Limb (tissue), 2 donors: ENCODE measurements around the gene AMZ2.
"Not testable (repeated sequence)": the region's sequence is repeated elsewhere in the genome, so short reads cannot be mapped to it uniquely, and the experiment has no call there.

Experiments used
- DNase-seq, 2 donors: peaks; one replicate each; pipeline ENCODE4 v3.0.0-alpha.2; 2016; ENCODE audit errors: extremely low spot score in 2 of 2

The AMZ2 gene

DNA sequence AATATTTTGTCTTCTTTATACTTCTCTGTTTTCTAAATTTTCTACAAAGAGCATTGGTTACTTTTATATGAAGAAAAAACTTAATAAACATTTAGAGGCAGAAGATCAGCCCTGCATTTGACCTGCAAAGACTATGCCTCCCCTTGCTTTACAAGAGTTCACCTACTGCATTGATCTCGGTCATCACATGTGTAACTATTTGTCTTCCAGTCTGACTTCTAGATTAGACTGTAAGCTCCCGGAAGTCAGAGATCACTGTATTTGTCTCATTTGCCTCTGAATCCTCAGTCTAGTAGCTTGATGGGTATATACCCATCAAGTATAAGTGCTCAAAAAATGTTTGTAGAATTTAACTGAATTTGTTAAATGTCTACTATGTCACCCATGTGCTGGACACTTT is 27.7 kb upstream of the AMZ2 start:
- DNase-seq, result not testable (repeated sequence)

DNA sequence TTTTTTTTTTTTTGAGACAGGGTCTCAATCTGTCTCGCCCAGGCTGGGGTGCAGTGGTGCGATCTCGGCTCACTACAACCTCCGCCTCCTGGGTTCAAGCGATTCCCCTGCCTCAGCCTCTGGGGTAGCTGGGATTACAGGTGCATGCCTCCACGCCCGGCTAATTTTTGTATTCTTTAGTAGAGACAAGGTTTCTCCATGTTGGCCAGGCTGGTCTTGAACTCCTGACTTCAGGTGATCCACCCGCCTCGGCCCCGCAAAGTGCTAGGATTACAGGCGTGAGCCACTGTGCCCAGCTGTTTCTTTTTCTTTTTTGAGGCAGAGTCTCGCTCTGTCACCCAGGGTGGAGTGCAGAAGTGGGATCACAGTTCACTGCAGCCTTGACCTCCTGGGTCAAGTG is 27.1 kb upstream of the AMZ2 start:
- not testable (repeated sequence) for DNase-seq

DNA sequence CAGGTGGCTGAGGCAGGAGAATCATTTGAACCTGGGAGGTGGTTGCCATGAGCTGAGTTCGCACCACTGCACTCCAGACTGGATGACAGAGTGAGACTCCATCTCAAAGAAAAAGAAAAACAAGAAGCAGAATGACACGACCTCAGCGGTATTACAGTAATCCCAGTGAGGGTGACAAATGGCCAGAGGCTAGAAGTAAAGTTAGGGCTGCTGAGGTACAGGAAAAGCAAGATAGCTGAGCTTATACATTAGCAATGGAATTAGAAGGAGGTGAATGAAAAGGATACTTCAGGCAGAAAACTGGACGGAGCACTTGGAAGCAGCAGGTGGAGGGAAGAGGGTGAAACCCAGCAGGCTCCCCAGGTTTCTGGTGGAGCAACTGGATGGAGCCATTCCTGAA is 26.1 kb upstream of the AMZ2 start:
- DNase-seq, result no peak

DNA sequence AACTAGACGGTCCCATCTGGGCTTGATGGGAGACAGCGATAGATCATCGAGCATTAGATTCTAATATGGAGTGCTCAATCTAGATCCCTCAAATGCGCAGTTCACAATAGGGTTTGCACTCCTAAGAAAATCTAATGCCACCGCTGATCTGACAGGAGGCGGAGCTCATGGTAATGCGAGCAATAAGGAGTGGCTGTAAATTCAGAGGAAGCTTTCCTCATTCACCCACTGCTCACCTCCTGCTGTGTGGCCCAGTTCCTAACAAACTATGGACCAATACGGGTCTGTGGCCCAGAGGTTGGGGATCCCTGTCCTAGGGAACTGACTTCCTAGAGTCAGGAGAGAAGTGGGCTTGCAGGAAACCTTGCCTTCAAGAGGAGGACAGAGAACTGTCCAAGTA is 25.2 kb upstream of the AMZ2 start:
- no peak for DNase-seq

- not testable (repeated sequence) for DNase-seq
These were observed 22.8 kb upstream of the AMZ2 start for GRCh38 chr17:68225055-68225454.

DNA sequence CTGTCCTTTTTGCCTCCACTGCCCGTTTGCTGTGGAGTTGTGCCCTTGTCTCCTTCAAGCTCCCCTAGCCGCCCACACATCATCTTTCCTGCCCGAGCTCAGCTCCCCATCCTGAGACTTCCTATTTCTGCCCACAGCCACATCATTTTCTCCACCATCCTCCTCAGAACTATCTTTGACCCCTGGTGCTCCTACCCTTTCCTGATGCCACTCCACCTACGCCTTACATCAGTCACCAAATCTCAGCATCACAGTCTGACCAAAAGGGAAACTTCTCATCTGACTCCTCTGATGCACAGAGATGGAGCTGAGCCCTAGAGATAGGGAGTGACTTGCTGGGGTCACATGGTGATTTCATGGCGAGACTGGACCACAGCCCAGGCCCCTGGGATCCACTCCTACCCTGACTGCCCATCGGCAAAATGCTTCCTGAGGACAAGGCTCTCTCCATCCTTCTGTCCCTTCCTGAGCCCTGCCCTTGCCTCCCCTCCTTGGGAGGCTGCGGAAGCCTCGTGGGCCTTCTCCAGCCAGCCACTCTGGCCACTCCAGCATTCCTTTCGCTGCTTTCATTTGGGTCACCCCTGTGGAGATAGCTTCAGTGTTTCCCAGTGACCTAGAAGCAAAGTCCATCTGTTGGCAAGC is 19.7 kb upstream of the AMZ2 start:
- DNase-seq, result not testable (repeated sequence)

- no peak for DNase-seq
These were observed 18.8 kb upstream of the AMZ2 start for GRCh38 chr17:68228817-68229570.

DNA sequence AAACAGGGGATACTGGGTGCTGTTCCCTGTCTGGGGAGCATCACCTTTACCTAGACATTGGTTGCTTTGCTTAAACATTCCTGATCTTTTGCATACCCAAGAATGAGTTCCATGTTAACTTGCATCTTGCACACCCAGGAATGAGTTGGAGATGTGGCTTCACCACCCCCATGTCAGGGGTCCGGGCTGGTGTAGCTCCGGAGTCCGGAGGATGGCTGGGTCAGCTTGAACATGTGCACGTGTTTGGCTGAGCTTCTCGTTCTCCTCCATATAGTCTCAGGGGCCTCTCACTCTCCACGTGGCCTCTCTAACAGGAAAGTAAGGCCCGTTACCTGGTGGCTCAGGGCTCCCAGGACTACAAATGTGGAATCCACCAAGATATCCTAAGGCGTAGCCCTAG is 18.2 kb upstream of the AMZ2 start:
- DNase-seq, result no peak

GRCh38 chr17:68231131-68231530 is 16.7 kb upstream of the AMZ2 start:
- DNase-seq, result not testable (repeated sequence)

DNA sequence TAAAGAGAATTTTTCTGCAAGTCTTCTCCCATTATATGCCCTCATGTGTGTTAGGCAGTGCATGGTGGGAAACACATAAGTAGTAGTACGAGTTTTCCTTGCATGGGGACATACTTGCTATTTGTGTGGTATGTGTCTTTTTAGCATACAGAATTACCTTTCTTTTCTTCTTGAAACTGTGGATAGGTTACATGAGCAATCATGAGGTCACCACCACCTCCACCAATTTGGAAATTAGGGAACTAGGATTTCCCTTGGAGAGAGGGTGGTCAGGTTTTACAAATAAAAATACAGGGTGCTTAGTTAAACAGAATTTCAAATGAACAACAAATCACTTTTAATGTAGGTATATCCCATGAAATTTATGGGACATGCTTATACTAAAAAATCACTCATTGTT is 16.3 kb upstream of the AMZ2 start:
- DNase-seq, result no peak

GRCh38 chr17:68232741-68233140 is 15.1 kb upstream of the AMZ2 start:
- DNase-seq, result not testable (repeated sequence)

- not testable (repeated sequence) for DNase-seq
These were observed 13.0 kb upstream of the AMZ2 start for GRCh38 chr17:68234726-68235335.

DNA sequence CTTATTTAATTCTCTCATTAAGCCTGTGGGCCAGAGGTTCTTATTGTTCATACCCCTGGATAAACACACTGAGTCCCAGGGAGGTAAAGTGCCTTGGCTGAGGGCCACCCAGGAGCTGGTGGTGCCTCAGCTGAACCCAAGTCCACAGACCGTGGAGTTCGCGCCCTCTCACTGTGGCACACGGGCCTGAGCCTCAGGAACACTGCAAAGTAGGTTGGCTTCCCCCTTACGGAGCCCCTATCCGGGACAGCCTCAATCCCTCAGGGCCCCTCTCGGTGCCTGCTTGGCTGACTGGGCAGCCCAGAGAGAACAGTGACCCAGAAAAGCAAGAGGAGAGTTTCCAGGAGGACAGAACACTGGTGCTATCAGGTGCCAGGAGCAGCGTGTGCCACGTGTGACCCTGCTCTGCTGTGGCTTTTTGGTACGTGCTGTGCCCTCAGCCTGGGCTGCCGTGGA is 12.5 kb upstream of the AMZ2 start:
- DNase-seq, result not testable (repeated sequence)

- not testable (repeated sequence) for DNase-seq
These were observed 10.3 kb upstream of the AMZ2 start for GRCh38 chr17:68237369-68238163.

- DNase-seq, result no peak
These were observed 9.5 kb upstream of the AMZ2 start for GRCh38 chr17:68238164-68238870.

DNA sequence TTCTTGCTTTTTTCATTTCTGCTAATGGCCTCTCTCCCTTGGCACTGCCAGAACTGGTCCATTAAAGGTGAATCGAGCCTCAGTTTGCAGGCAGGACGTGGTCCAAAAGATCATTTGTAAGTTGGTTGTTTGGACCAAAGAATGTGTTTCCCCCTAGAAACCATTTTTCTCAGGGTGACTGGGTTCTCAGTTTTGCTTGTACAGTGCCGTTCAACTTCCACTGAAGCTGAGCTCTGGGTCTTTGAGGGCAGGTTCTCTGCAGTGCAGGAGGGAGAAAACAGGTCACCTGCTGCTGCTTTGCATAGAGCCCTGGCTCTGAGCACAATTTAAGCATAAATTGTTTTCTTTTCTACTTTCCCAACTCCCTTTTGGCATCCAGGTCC is 9.0 kb upstream of the AMZ2 start:
- no peak for DNase-seq

- DNase-seq, result no peak
These were observed 8.0 kb upstream of the AMZ2 start for GRCh38 chr17:68239632-68240366.

GRCh38 chr17:68246271-68247028 is 1.4 kb upstream of the AMZ2 start:
- DNase-seq, result no peak

- no peak for DNase-seq
These were observed 469 bp downstream of the AMZ2 start for GRCh38 chr17:68248199-68248825.
